Smooth muscle cell (in vitro differentiated cells): Measurements from ENCODE around the gene PSD4. TPM values are rescaled to one million over a fixed set of nuclear protein-coding genes. Genes with fewer than 3 reads are reported as not detected.

Source experiments
- DNase-seq: peaks from one replicate; lab custom pipeline; 2025; ENCODE audit not compliant: unreplicated experiment; lab: John Stamatoyannopoulos, UW
- H2AFZ ChIP-seq: fragments of 200-600 bp; sonication (generic); 2 replicates; pipeline ENCODE4 v1.6.0; 2016; ENCODE audit warnings: antibody characterized with exemption, low read depth, mild to moderate bottlenecking
- H3F3A ChIP-seq: fragments of 200-600 bp; sonication (generic); 2 replicates; pipeline ENCODE4 v1.6.0; 2017; ENCODE audit warnings: antibody characterized with exemption, low read depth
- H3K27ac ChIP-seq: fragments of 200-600 bp; sonication (generic); 2 replicates; pipeline ENCODE4 v1.5.1; 2016; ENCODE audit warnings: low read depth, mild to moderate bottlenecking
- H3K27me3 ChIP-seq: fragments of 200-600 bp; sonication (generic); 2 replicates; pipeline ENCODE4 v1.6.1; 2016; ENCODE audit warnings: low read depth, mild to moderate bottlenecking
- H3K36me3 ChIP-seq: fragments of 200-600 bp; sonication (generic); 2 replicates; pipeline ENCODE4 v1.5.1; 2016; ENCODE audit warnings: low read depth
- H3K4me1 ChIP-seq: fragments of 200-600 bp; sonication (generic); 2 replicates; pipeline ENCODE4 v1.5.1; 2016; ENCODE audit warnings: low read depth
- H3K4me2 ChIP-seq: fragments of 200-600 bp; sonication (generic); 2 replicates; pipeline ENCODE4 v1.6.0; 2016; ENCODE audit warnings: mild to moderate bottlenecking
- H3K4me3 ChIP-seq: fragments of 200-600 bp; sonication (generic); 2 replicates; pipeline ENCODE4 v1.5.1; 2016; ENCODE audit warnings: mild to moderate bottlenecking
- H3K79me2 ChIP-seq: fragments of 200-600 bp; sonication (generic); 2 replicates; pipeline ENCODE4 v1.6.0; 2016; ENCODE audit warnings: low read depth, mild to moderate bottlenecking
- H3K9ac ChIP-seq: fragments of 200-600 bp; sonication (generic); 2 replicates; pipeline ENCODE4 v1.6.0; 2016; ENCODE audit warnings: low read depth
- H3K9me3 ChIP-seq: fragments of 200-600 bp; sonication (generic); replicated peaks from 2 replicates; pipeline ENCODE4 v1.5.1; 2016; ENCODE audit warnings: low read depth
- H4K20me1 ChIP-seq: fragments of 200-600 bp; sonication (generic); 2 replicates; pipeline ENCODE4 v1.6.0; 2016; ENCODE audit warnings: low read depth
- CTCF ChIP-seq: fragments of 200-600 bp; sonication (generic); IDR thresholded peaks from 2 replicates; pipeline ENCODE4 v1.5.1; 2017; ENCODE audit warnings: borderline replicate concordance, mild to moderate bottlenecking, antibody characterized with exemption; ENCODE audit not compliant: insufficient read depth, poor library complexity, severe bottlenecking
- WGBS: methylation state at CpG from one replicate; pipeline ENCODE4 v1.1.7; 2016; ENCODE audit warnings: low lambda C conversion rate; 5-methylcytosine and 5-hydroxymethylcytosine counted together
- polyA plus RNA-seq: library from polyadenylated mRNA; unstranded; fragments of >200 nt; fragmentation: Nextera tagmentation; extraction: Ambion mirVana; gene quantifications from 2 replicates; pipeline ENCODE4 v1.2.1, GENCODE V29; 2016
- total RNA-seq: library from RNA; depleted of rRNA; stranded (reverse); fragments of >200 nt; gene quantifications from 2 replicates; pipeline ENCODE4 v1.2.3, GENCODE V29; 2014

Gene PSD4
- total and polyA plus RNA-seq, 2 experiments from 2014 or later, result 7.3 to 7.8 TPM

- no peak for DNase-seq
- Histone ChIP-seq H3K9me3 (no peaks in the 10 kb centered on the region), H3K4me3 (no peak overlapping the region), H4K20me1 (no peaks in the 10 kb centered on the region), H2AFZ (no peak overlapping the region), H3F3A (peaks cover 4% of the 10 kb centered on the region), H3K4me2 (no peak overlapping the region), H3K36me3 (no peaks in the 10 kb centered on the region), H3K4me1 (peaks cover 15% of the 10 kb centered on the region), H3K27me3 (no peaks in the 10 kb centered on the region), H3K27ac (no peak overlapping the region), H3K79me2 (no peaks in the 10 kb centered on the region), H3K9ac (no peak overlapping the region)
- TF ChIP-seq CTCF, result no peak
- 85% methylated on average over 4 of the region's 4 CpGs for WGBS
Observed at GRCh38 chr2:113214141-113214540, 40.4 kb downstream of the PSD4 start.

- Histone ChIP-seq H3K27me3 (no peaks in the 10 kb centered on the region), H2AFZ (no peak overlapping the region), H3K4me2 (no peak overlapping the region), H3K4me3 (no peak overlapping the region), H3K27ac (no peak overlapping the region), H3F3A (peaks cover 4% of the 10 kb centered on the region), H3K36me3 (no peaks in the 10 kb centered on the region), H3K79me2 (no peaks in the 10 kb centered on the region), H3K4me1 (peaks cover 15% of the 10 kb centered on the region), H3K9ac (no peak overlapping the region), H3K9me3 (no peaks in the 10 kb centered on the region), H4K20me1 (no peaks in the 10 kb centered on the region)
- WGBS, result 100% methylated on average over 2 of the region's 2 CpGs
- TF ChIP-seq CTCF, result no peak
- no peak for DNase-seq
Observed at GRCh38 chr2:113215056-113215455, 41.3 kb downstream of the PSD4 start.

GRCh38 chr2:113216321-113216720, 42.5 kb downstream of the PSD4 start:
- Histone ChIP-seq H3K4me2 (no peak overlapping the region), H3F3A (no peaks in the 10 kb centered on the region), H3K27ac (no peak overlapping the region), H3K79me2 (no peaks in the 10 kb centered on the region), H4K20me1 (no peaks in the 10 kb centered on the region), H3K36me3 (no peaks in the 10 kb centered on the region), H3K4me3 (no peak overlapping the region), H2AFZ (no peak overlapping the region), H3K27me3 (no peaks in the 10 kb centered on the region), H3K9ac (no peak overlapping the region), H3K9me3 (no peaks in the 10 kb centered on the region), H3K4me1 (peaks cover 9% of the 10 kb centered on the region)
- 100% methylated on average over 2 of the region's 2 CpGs for WGBS
- TF ChIP-seq CTCF, result no peak
- no peak for DNase-seq

GRCh38 chr2:113216891-113217454, 43.2 kb downstream of the PSD4 start:
- H3K4me2 ChIP-seq, result no peak overlapping the region
- WGBS, result 81% methylated on average over 5 of the region's 6 CpGs
- H3K9me3 ChIP-seq, result no peaks in the 10 kb centered on the region
- H3K36me3 ChIP-seq, result no peaks in the 10 kb centered on the region
- no peaks in the 10 kb centered on the region for H3K27me3 ChIP-seq
- H3K4me1 ChIP-seq, result peaks cover 4% of the 10 kb centered on the region
- H3K79me2 ChIP-seq, result no peaks in the 10 kb centered on the region
- no peak overlapping the region for H3K4me3 ChIP-seq
- no peaks in the 10 kb centered on the region for H3F3A ChIP-seq
- no peak overlapping the region for H3K9ac ChIP-seq
- H3K27ac ChIP-seq, result no peak overlapping the region
- no peak for TF ChIP-seq CTCF
- no peak overlapping the region for H2AFZ ChIP-seq
- DNase-seq, result no peak
- no peaks in the 10 kb centered on the region for H4K20me1 ChIP-seq
